Heart left ventricle (tissue), 13 donors: Measurements from ENCODE around the gene TBC1D1.

Source experiments
- CTCF ChIP-seq, 12 donors: fragments of 200-600 bp; sonication (generic) in 4 of 12; IDR thresholded peaks; one replicate each; pipeline versions ENCODE4 v1.5.0 to v1.8.0; 2018 to 2022; ENCODE audit warnings: antibody characterized with exemption in 12 of 12, mild to moderate bottlenecking in 5 of 12
- POLR2A ChIP-seq, 2 donors: fragments of 450-650 bp; IDR thresholded peaks; one replicate each; pipeline ENCODE4 v1.6.1; 2017; ENCODE audit warnings: antibody characterized with exemption in 2 of 2, mild to moderate bottlenecking in 2 of 2, moderate library complexity in 2 of 2
- donor health status: ischemic (EF 13 %, LVEDD 7.1; RV severe dilation, severe dysfunction).
- donor health status: DM: no; HTN: yes; CAD: no.
- donor health status: DM: no; HTN: no; CAD: no.
- donor health status: ischemic (EF 25% LVEDD 6.9; RV normal size, moderate dysfunction).
- donor health status: ischemic (EF 25% LVEDD 5.7; RV mildly dilated, moderate dysfunction).
- donor health status: ischemic (EF 35%, LVEDD 5.7; RV mildly dilated, moderate dysfunction).
- donor health status: nonischemic (EF 11% LVEDD 7.7; RV severe dilation, severe dysfunction).
- donor health status: DM: yes; HTN: yes; CAD: no.
- donor health status: PGD.
- donor health status: ischemic (EF 29% LVEDD 5.4; RV normal size, mild dysfunction).
- donor health status: nonischemic (EF 23%, LVEDD 6.1; RV moderate dilation, normal function).

- TF ChIP-seq CTCF (IDR thresholded peaks at IDR 0.05) (no peak), POLR2A (IDR thresholded peaks at IDR 0.05) (no peak)
Observed at GRCh38 chr4:38136604-38137003, 245.7 kb downstream of the TBC1D1 start.
